Peyer's patch (tissue), 4 donors: ENCODE results near the gene INSYN1.

Experiments used
- POLR2A ChIP-seq, 2 donors: fragments of 450-650 bp; IDR thresholded peaks; one replicate each; pipeline ENCODE4 v1.5.1; 2017; ENCODE audit warnings: antibody characterized with exemption in 2 of 2, mild to moderate bottlenecking in 2 of 2, moderate library complexity in 2 of 2
- TF ChIP-seq, protein P1 (sequence below), 6 experiments: fragments of 450-650 bp in 4 of 6; fragments of 200-600 bp in 2 of 6; sonication (generic) in 1 of 6; IDR thresholded peaks; one replicate each; pipeline ENCODE4 v1.5.1; 2017 to 2019; ENCODE audit warnings: antibody characterized with exemption in 6 of 6, mild to moderate bottlenecking in 3 of 6, moderate library complexity in 1 of 6

DNA sequence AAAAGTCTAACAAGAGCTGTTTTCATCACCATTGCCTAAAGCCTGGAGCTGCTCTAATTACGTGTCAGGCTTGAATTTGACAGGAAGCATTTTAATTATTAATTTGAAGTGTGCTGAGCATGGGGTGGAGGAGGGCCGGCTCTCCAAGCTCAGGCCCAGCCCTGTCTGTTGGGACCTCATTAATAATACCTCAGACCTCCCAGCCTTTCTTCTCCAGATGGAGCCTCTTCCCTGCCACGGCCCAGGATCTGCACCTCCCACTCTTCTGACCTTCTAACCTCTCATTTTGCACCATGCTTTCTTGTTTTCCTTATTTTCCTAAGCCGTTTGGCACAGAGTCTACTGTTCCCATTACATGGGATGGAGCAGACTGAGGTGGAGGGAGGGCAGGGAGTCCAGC is 30.0 kb downstream of the INSYN1 start:
- TF ChIP-seq, protein P1, sequence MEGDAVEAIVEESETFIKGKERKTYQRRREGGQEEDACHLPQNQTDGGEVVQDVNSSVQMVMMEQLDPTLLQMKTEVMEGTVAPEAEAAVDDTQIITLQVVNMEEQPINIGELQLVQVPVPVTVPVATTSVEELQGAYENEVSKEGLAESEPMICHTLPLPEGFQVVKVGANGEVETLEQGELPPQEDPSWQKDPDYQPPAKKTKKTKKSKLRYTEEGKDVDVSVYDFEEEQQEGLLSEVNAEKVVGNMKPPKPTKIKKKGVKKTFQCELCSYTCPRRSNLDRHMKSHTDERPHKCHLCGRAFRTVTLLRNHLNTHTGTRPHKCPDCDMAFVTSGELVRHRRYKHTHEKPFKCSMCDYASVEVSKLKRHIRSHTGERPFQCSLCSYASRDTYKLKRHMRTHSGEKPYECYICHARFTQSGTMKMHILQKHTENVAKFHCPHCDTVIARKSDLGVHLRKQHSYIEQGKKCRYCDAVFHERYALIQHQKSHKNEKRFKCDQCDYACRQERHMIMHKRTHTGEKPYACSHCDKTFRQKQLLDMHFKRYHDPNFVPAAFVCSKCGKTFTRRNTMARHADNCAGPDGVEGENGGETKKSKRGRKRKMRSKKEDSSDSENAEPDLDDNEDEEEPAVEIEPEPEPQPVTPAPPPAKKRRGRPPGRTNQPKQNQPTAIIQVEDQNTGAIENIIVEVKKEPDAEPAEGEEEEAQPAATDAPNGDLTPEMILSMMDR (IDR thresholded peaks at IDR 0.05) = no peak
- TF ChIP-seq POLR2A (IDR thresholded peaks at IDR 0.05) = no peak
